ENCODE measurements around the gene RNF14. TPM values are rescaled to one million over a fixed set of nuclear protein-coding genes. Genes with fewer than 3 reads are reported as not detected.
A peak's percentile ranks its signal among the peaks of the same experiment; 100 is the strongest.

The RNF14 gene
- total and polyA plus RNA-seq, 2 donors (not counting 3 experiments of a cell fraction or from before 2014, with no cell fraction given) = 23.5 to 55.9 TPM

- peak overlapping the region; percentile 61 for H2AFZ ChIP-seq (ENCODE audit: low read depth, low read length)
- ChIA-PET POLR2A (interaction anchor here (0.6 kb wide), 1 partner anchor 40 kb away, joined by 11 read pairs; no protein-coding TSS in a partner anchor), CTCF (interaction anchor here (0.6 to 10.0 kb wide), 30 partner anchors 9 to 536 kb away, joined by 3 to 122 read pairs (median 5); partner anchors contain the start of genes NDFIP1 and RNF14)
- dilution Hi-C loops (cut with MboI; ENCODE audit: extremely low pct_ligation_motif_present, low sequenced_read_pairs) = no loop called here
- intact Hi-C loops (cut with micrococcal nuclease) = loop anchor here (1.0 to 10.0 kb wide), 6 partner anchors 9 to 343 kb away; partner anchors contain the start of genes ARAP3 and SPRY4
- H3K9me3 ChIP-seq (replicated peaks; ENCODE audit: control insufficient read depth, insufficient read depth, low read length) = no peaks in the 10 kb centered on the region
- peak overlapping the region; percentile 51 to 80 (median 69) for H3K4me3 ChIP-seq (replicated peaks in 1 of 3; ENCODE audit: insufficient read depth in 1 of 3, low read depth in 1 of 3, low read length in 3 of 3)
- H3K9ac ChIP-seq (replicated peaks; ENCODE audit: extremely low read depth, insufficient read depth, low read length) = peak overlapping the region; percentile 68
- BruUV-seq (replicated peaks) = TSS peak; percentile 52
- no peaks in the 10 kb centered on the region for H4K20me1 ChIP-seq (replicated peaks; ENCODE audit: control insufficient read depth, extremely low read depth, insufficient read depth, low read length)
- TF ChIP-seq FOS (IDR thresholded peaks at IDR 0.05; ENCODE audit: borderline replicate concordance, insufficient read depth, low read length) (no peak), POLR2AphosphoS5 (IDR thresholded peaks at IDR 0.05; ENCODE audit: insufficient read depth, low read depth, low read length) (no peak)
- TF ChIP-seq, protein P1, sequence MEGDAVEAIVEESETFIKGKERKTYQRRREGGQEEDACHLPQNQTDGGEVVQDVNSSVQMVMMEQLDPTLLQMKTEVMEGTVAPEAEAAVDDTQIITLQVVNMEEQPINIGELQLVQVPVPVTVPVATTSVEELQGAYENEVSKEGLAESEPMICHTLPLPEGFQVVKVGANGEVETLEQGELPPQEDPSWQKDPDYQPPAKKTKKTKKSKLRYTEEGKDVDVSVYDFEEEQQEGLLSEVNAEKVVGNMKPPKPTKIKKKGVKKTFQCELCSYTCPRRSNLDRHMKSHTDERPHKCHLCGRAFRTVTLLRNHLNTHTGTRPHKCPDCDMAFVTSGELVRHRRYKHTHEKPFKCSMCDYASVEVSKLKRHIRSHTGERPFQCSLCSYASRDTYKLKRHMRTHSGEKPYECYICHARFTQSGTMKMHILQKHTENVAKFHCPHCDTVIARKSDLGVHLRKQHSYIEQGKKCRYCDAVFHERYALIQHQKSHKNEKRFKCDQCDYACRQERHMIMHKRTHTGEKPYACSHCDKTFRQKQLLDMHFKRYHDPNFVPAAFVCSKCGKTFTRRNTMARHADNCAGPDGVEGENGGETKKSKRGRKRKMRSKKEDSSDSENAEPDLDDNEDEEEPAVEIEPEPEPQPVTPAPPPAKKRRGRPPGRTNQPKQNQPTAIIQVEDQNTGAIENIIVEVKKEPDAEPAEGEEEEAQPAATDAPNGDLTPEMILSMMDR (IDR thresholded peaks at IDR 0.05; ENCODE audit: extremely low read depth in 1 of 2, insufficient read depth in 1 of 2, low read depth in 1 of 2, low read length in 2 of 2) = peak; percentile 53 to 68
- no peaks in the 10 kb centered on the region for H3K27me3 ChIP-seq (ENCODE audit: control insufficient read depth in 2 of 2, insufficient read depth in 2 of 2, low read length in 2 of 2)
- H3K36me3 ChIP-seq (ENCODE audit: control insufficient read depth in 2 of 2, extremely low read depth in 1 of 2, insufficient read depth in 2 of 2, low read length in 2 of 2) = no peaks in the 10 kb centered on the region
- peaks cover 45% of the 10 kb centered on the region for H3K4me1 ChIP-seq (ENCODE audit: control insufficient read depth, extremely low read depth, insufficient read depth, low read length)
- no peak for FAIRE-seq
- DNase-seq (ENCODE audit: low read depth, low spot score) = peak; percentile 52
- H3K9me1 ChIP-seq (replicated peaks; ENCODE audit: control insufficient read depth, extremely low read depth, insufficient read depth, low read length) = no peaks in the 10 kb centered on the region
- H3K79me2 ChIP-seq (ENCODE audit: control insufficient read depth, insufficient read depth, low read length) = no peaks in the 10 kb centered on the region
- peak overlapping the region; percentile 83 for H3K27ac ChIP-seq (ENCODE audit: insufficient read depth, low read depth, low read length)
- peak overlapping the region; percentile 76 for H3K4me2 ChIP-seq (ENCODE audit: insufficient read depth, low read length)
Measured at GRCh38 chr5:142012186-142012785, 43.4 kb downstream of the RNF14 start.

Measured in endothelial cell of umbilical vein (primary cell).